GM21619 (cell line): ENCODE results near the gene ALPK1.

Source experiments
- ATAC-seq: cut with Tn5 transposase; IDR thresholded peaks from one replicate; pipeline ENCODE4 v1.9.1; 2021; ENCODE audit not compliant: unreplicated experiment

Gene ALPK1

DNA sequence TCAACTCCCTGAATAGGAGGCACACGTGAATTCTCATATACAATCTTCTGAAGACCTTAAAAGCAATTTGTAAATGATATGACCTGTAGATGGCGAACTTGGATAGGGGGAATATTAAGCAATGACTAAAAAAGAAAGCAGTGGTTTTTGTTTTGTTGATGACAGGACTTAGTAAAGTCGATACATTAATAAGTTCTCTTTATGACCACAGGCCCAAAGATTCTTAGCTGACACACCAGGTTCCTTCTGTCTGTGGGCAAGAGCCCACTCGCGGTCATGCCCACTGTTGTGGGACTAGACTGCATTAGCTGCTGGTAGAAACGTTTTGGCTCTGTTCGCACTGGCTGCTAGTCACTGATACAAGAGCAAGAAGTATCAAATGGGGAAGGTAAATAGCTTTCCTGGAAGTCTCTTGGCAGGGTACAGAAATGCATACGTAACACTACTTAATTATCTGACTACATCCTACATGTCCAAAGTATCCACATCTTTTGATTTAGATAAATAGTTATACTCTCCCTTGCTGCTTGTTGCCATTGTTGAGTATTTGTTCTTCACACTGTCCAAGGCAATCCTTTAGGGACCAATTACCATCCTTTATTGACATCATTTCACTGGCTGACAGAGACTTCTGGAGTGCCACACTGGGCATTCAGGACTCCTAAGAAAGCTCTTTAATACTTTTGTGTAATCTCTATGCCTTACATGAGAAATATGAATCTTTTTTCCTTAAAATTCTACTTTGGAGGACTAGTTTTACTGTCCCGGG, 31.0 kb downstream of the ALPK1 start:
- peak; percentile 87 for ATAC-seq

DNA sequence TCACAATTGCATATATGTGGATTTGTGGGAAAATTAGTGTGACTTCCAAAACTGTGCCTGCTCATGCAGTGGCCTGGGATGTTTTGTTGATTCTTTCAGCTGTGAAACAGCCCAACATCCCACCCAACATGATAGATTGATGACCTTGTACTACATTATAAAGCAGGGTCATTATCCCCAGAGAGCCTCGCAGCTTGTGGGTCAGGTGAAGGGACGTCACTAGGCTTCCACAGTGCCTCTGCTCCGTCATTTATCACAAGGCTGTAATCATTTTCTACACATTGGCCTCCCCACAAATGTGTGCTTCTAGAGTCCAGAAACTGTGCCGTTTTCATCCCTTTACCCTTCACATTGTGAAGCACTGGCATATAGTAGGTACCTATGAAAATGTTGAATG, 31.6 kb downstream of the ALPK1 start:
- no peak for ATAC-seq

- ATAC-seq = no peak
Measured at GRCh38 chr4:112329672-112330375, 32.7 kb downstream of the ALPK1 start.

DNA sequence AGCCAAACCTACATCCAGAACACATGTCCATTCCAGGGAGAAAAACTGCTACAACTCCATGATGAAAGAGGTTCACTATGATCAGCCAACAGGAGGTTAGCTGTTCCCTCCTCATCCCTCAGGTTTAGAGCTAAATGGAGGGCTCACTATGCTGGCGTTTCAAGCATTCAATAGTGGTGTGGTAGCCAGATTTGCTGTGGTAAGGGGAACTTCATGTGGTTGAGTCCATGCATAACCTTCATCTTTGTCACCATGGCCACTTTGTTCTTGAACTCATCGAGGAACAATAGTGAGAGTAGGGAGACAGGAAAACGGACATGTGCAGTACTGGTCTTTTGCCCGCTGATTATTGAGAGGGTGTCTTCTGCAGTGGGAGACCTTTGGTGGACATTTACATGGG, 33.8 kb downstream of the ALPK1 start:
- ATAC-seq = no peak

GRCh38 chr4:112332398-112332797, 35.2 kb downstream of the ALPK1 start:
- ATAC-seq = no peak

DNA sequence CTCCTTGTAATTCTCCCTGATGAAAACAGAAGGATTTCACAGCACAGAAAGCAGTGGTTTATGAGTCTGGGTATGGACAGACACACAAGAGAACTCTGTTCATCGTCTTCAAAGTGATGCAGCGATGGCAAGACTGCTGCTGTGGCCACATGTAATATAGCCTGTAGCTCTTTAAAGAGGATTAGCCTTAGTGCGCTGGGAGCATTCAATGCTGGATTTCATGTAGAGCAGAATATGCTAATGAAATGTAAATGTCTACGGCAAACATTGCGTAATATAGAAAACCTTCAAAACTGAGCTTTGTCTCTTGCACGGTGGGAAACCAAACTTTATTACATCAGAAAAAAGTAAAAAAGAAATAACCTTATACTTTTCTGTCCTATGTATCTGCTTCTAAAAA, 42.9 kb downstream of the ALPK1 start:
- ATAC-seq = no peak

DNA sequence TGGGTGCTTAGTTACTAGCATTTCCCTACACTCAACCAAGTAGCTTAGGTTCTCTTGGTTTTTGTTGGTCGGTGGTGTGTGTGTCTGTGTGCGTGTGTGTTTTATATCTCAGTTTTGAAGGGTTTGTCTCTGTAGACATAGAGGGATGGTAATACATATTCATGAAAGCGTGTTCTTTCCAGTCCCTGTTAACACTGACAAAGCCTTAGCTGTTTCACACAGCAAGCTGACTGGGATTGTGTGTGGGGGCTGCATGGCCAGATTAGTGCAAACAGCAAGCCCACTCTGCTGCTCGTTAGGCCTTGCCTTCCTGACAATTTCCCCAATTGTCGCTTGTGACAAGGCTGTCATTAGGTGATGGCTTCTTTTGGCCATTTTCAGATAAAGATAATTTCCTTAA, 43.9 kb downstream of the ALPK1 start:
- no peak for ATAC-seq

DNA sequence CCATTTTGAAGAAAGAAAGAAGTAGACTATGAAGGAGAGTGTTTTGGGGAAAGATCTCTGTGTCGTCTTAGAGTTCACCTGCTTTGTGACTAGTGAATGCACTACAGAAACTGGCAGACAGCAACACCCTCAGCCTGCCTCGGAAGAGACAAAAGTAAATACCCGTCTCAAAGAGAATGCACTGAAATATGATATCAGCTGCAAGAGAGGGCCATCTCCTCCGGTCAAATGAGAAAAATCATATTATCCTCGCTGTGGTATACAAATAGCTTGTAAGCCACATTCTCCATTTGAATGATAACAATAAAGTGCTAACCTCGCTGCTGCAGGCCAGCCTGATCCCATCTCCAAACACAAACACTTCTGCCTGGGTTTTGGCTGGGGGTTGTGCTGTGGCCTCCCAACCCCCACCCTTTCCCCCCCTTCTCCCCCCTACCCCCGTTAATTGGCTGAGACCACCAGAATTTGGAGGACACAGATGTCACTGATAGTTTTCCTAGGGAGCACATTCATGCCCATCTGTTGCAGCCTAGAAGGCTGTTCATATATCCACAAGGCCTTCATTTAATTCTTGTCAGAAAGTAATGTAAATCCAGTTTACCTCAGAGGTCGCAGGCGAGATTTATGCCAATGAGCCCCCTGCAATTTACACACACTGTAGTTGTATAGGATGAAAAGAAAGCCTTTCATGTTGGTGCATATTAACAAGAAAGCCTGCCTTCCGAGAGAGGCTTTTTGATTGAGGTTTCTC, 46.3 kb downstream of the ALPK1 start:
- no peak for ATAC-seq

GRCh38 chr4:112348488-112349158, 51.5 kb downstream of the ALPK1 start:
- no peak for ATAC-seq

GRCh38 chr4:112352736-112353135, 55.6 kb downstream of the ALPK1 start:
- no peak for ATAC-seq

DNA sequence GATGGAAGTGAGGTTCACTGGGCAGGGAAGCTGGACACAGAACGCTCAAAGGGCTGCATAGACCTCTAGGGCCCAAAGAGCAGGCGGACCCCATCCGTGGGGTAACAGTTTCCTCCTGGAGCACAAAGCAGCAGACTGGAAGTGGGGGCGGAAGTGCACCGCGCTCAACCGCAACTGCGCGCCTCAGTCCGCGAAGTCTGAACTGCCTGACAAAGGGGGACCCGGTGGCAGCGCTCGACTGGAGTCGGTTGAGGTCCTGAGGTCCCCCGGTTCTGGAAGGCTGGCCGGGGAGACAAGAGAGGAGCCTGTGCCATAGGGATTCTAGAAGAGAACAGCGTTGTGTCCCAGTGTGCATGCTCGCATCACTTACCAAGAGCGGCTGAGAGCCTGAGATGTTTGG, 58.5 kb downstream of the ALPK1 start:
- no peak for ATAC-seq

GRCh38 chr4:112357453-112357852, 60.3 kb downstream of the ALPK1 start:
- no peak for ATAC-seq

DNA sequence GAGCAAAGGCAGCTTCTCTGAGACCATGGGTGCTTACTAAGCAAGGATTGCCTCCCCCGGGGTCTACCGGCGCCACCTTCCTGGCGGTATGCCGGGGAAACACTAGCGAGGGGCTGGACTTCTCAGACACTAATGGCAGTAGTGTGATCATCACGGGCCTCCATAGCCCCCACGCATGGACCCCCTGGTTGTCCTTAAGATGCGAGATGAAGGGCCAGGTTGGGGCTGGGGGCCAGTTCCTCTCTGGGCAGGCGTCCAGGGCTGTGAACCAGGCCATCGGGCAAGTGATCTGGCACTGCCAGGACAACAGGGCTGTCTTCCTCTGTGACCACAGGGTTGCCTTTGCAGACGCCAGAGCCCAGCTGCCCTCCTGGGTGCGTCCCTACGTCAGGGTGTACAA, 60.7 kb downstream of the ALPK1 start:
- ATAC-seq = no peak

GRCh38 chr4:112358415-112358814, 61.2 kb downstream of the ALPK1 start:
- no peak for ATAC-seq

GRCh38 chr4:112358952-112359749, 62.0 kb downstream of the ALPK1 start:
- no peak for ATAC-seq

DNA sequence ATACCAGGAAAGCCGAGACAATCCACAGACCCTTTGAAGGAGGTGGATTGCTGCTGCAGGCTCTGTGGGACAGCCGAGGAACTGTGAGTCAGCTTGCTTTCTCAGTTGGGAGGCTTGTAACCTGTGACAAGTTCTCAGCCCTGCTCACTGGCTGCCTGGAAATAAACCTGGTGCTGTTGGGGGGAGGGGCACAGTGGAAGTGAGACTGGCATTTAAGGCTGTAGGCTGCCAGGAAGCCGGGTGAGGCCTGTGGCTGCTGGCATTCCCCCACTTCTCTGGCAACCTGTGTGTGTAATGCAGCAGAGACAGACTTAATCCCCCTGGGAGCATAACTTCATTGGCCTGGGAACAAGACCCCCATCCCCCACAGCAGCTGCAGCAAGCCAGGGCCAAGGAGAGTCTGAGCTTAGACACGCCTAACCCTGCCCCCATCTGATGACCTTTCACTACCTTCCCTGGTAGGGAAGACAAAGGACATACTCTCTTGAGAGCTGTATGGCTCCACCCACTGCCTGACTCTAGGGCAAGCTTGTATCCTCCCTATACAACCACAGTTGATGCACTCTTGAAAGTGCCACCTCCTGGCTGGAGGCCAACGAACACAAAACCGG, 64.1 kb downstream of the ALPK1 start:
- peak; percentile 77 for ATAC-seq

- ATAC-seq = no peak
Measured at GRCh38 chr4:112370466-112370865, 73.3 kb downstream of the ALPK1 start.

DNA sequence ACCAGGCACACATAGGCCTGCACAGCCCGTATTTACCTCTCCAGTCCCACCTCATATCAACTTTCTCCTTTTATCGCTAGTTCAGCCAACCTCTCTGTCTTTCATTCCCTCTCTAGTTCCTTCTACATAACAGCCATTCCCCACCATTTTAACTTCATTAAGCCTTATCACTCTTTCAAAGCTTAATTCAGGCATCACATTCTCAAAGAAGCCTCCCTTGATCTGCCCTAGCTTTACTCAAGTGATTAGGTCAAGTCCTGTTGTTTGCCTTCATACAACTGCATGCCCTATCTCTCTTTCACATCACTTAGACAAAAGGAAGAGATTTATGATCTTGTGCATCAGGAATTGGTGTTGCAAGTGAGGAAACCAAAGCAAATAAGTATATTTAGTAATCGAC, 74.2 kb downstream of the ALPK1 start:
- no peak for ATAC-seq

GRCh38 chr4:112374850-112375249, 77.7 kb downstream of the ALPK1 start:
- no peak for ATAC-seq

DNA sequence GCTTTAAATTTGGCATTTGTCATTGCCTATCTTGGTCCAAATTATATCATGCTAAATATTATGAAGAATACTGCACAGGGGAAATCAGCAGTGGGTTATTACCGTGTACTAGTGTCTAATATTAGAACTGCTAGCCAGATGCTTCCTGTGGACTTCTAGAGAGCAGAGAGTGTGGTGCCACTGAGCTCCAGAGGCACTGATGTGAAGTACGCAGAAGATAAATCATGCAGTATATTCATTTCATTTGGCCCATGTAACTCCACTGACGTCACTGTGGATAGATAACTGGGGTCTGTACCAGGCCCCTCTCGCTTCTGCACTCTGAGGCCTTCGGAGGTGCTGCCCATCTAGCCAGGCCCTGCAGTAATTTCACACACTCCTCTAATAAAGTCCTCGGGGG, 80.0 kb downstream of the ALPK1 start:
- ATAC-seq = no peak
